SH-SY5Y (cell line): ENCODE data around the gene UBE2J1.

Experiments used
- GATA2 ChIP-seq: IDR thresholded peaks from 2 replicates; pipeline ENCODE4 v1.6.1; 2011; ENCODE audit warnings: mild to moderate bottlenecking, low read depth, low read length
- GATA3 ChIP-seq: IDR thresholded peaks from 2 replicates; pipeline ENCODE4 v1.6.1; 2011; ENCODE audit warnings: low read depth, mild to moderate bottlenecking, low read length, moderate library complexity

The UBE2J1 gene

DNA sequence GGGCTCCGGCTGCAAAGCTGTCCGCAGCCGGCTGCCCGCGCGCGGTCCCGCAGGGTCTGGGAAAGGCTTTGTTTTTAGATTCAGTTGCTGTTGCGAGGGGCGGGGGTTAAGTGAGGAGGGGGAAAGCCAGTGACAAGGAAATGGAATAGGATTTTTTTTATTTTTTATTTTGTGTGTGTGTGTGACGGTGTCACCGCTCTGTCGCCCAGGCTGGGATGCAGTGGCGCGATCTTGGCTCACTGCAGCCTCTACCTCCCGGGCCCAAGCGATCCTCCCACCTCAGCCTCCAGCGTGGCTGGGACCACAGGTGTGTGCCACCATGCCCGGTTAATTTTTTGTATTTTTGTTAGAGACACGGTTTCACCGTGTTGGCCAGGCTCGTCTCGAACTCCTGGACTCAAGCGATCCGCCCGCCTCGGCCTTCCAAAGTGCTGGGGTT, 615 bp upstream of the UBE2J1 start:
- no peak for TF ChIP-seq GATA3

- TF ChIP-seq GATA2 (no peak), GATA3 (no peak)
These were observed 748 bp downstream of the UBE2J1 start for GRCh38 chr6:89351671-89352277.

DNA sequence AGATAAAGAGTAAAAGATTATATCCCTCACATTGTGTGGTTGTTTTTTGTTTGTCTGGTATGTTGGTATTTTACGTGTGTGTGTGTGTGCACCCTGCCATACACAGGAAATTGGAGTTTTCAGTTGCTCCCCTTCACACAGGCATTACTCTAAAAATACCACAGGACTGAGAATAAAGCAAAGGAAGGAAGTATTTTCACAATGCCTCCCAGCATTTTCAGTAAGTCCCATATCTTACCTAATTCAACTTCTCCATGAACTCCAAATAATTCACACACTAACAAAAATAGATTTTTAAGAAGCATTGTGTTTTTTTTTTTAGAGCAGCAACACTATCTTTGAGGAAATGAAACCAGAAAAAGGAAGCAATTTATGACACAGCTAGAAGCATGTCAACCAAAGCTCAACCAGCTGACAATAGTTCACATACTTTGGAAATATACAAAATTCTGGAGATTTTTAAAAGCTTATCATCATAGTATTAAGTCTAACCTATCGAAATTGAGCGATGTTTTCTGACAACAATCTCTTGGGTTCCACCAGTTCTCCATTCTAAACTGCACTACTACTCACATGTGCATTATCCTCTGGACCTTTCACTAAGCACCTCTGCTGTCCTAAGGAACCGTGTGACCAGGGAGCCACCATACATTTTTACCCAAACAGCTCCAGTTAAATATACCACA, 2.1 kb downstream of the UBE2J1 start:
- TF ChIP-seq GATA2 (no peak), GATA3 (no peak)

- TF ChIP-seq GATA3 (no peak), GATA2 (no peak)
These were observed 4.2 kb downstream of the UBE2J1 start for GRCh38 chr6:89348372-89348771.

- no peak for TF ChIP-seq GATA3
- TF ChIP-seq GATA2: no peak
These were observed 4.7 kb downstream of the UBE2J1 start for GRCh38 chr6:89347825-89348224.

GRCh38 chr6:89346433-89346832, 6.1 kb downstream of the UBE2J1 start:
- TF ChIP-seq GATA2 (no peak), GATA3 (no peak)

DNA sequence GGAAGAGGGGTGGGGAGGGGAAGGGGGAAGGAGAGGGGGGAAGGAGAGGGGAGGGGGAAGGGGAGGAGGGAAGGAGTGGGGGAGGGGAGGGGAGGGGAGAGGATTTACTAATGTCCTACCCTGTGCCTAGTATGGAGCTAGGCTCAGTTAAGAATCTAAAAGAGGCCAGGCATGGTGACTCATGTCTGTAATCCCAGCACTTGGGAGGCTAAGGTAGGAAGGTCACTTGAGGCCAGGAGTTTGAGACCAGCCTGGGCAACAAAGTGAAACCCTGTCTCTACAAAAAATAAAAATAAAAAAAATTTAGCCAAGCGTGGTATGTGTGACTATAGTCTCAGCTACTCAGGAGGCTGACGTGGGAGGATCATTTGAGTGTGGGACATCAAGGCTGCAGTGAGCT, 13.0 kb downstream of the UBE2J1 start:
- TF ChIP-seq GATA3: no peak
- TF ChIP-seq GATA2: no peak

DNA sequence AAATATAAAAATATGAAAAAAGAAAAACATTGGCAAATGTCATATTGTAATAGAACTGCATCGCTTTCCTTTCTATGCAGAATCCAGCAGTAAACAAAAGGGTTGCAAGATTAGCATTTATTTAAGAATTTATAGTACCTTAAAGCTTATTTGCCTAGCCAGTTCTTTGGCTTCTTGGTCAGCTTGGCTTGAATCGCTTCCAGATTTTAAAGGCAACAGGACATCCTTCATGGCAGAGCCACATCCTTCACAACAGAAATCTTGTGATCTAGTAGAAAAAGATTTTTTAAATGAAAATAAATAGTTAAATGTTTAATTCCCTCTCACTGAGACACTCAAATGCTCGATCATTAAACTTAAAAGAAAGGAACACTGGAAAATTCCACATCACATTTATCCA, 17.4 kb downstream of the UBE2J1 start:
- TF ChIP-seq GATA3 (no peak), GATA2 (no peak)

DNA sequence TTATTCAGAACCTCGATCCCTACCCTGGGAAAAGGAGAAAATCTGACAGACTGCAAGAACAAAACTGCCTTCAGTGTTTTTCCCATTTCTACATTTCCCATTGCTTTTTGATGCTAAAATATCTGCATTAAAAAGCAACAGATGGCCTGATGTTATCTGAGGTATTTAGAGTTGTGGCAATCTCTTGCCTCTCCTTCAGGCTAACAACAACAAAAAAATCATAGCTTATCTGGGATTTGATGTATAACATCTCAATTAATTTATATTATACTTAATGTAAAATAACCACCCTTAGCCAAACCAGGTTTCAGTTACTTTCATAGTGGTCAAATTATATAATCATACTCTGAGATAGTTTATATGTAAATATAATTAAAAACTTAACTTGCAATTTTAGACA, 21.6 kb downstream of the UBE2J1 start:
- TF ChIP-seq GATA2: peak; percentile 38; the same call in 1 of the 2 replicates
- TF ChIP-seq GATA3: 0 out of 2 replicates have a peak, but pooled peaks have one; percentile 51

- TF ChIP-seq GATA3: no peak
These were observed 23.5 kb downstream of the UBE2J1 start for GRCh38 chr6:89328976-89329375.

DNA sequence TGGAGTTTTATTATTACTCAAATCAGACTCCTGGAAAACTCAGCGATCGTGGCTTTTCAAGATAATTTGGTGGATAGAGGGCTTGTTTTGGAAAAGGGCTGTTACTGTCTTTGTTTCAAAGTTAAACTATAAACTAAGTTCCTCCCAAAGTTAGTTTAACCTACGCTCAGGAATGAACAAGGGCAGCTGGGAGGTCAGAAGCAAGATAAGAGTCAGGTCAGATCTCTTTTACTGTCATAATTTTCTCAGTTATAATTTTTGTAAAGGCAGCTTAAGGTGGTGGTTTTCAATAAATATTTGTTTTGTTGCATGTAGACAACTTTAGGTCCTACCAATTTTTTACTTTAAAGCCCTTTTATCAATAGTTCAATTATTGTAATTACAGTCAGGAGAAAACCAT, 28.2 kb downstream of the UBE2J1 start:
- TF ChIP-seq GATA2: no peak
- no peak for TF ChIP-seq GATA3

DNA sequence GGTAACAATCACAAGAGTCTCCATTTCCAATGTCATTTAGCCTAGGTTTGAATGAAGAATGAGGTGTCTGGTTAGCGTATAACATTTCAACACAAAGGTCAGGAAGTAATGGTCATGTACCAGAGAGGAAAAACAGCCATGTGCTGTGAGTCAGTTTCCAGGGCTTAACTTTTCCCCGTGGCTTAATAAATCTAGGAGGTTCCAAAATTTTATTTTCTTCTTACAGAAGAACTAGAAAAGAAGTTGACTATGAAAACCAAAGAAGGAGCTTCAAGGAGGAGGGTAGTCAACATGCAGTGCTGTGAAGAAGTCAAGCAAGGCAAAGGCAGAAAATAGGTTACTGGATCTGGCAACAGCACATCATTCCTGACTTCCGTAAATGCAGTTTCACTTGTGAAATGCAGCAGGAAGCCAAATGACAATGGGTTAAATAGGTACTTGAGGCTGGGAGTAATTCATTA, 29.0 kb downstream of the UBE2J1 start:
- TF ChIP-seq GATA3: no peak

- TF ChIP-seq GATA2: no peak
- no peak for TF ChIP-seq GATA3
These were observed 31.2 kb downstream of the UBE2J1 start for GRCh38 chr6:89321131-89321970.

DNA sequence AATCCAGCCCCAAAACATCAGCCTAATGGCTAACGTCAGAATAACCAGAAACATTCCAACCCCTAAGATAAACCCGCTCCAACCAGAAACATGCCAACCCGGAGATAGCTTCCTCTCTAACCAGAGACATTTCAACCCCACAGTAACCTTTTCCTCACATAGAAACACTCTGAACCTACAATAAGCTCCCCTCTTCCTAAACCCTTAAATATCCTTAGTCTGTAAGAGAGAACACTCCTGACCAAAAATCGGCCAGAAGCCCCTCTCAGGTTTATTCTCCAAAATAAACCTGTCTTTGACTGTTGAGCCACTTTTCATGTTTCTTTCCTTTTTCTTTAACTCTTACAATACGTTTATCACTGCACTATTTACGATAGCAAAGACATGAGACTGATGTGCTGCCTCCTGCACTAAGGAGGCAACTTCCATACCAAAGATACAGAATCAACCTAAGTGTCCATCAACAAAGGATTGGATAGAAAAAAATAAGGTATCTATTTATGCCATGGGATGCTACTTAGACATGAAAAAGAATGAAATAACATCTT, 32.4 kb downstream of the UBE2J1 start:
- TF ChIP-seq GATA3 (no peak), GATA2 (no peak)

DNA sequence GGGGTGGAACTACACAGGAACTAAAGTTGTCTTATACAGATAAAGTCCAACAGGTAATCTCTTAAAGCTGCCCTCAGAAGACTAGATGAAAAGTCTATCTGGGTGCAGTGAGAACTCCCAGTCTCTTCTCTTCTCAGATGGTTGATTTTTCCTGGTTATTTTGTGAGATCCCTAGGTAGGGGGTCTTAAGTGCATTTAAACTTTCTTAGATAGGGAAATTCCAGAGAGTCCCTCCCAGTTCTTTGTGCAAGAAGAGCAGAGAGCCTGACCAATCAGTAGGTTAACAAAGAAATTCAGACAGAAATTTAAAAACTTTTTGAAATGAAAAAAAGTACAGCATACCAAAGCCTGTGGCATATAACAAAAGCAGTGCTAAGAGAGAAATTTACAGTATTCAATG, 35.5 kb downstream of the UBE2J1 start:
- TF ChIP-seq GATA3 (no peak), GATA2 (no peak)
